PC-3 (cell line): Measurements from ENCODE around the gene RNF125. TPM values are rescaled to one million over a fixed set of nuclear protein-coding genes. Genes with fewer than 3 reads are reported as not detected.

ENCODE experiments used
- ATAC-seq: fragments of 200-7000 bp; cut with Tn5 transposase; 2 replicates; pipeline ENCODE4 v1.9.1; 2020; ENCODE audit warnings: mild to moderate bottlenecking, moderate library complexity
- Bru-seq: library from RNA; stranded (reverse); fragments of 400-500 nt; gene quantifications from one replicate; lab custom pipeline; 2021; lab: Mats Ljungman, UMichigan
- BruChase-seq, 2 experiments: library from RNA; stranded (reverse); fragments of 400-500 nt; gene quantifications; one replicate each; lab custom pipeline; 2021; lab: Mats Ljungman, UMichigan
- BruUV-seq: library from RNA; stranded (reverse); fragments of 400-500 nt; replicated peaks from 2 replicates; lab custom pipeline; 2021; lab: Mats Ljungman, UMichigan
- CTCF ChIA-PET: fragments of 300-600 bp; sonication (Branson Sonifier 250); formaldehyde crosslinking; loops from one replicate; lab custom pipeline; 2022; ENCODE audit warnings: antibody characterized with exemption; lab: Charles Lee
- POLR2A ChIA-PET: fragments of 300-600 bp; sonication (Branson Sonifier 250); formaldehyde crosslinking; loops from one replicate; lab custom pipeline; 2022; ENCODE audit warnings: antibody characterized with exemption; ENCODE audit not compliant: unreplicated experiment; lab: Charles Lee
- DNase-seq: peaks from one replicate; pipeline ENCODE4 v3.0.0-alpha.2; 2015
- H2AFZ ChIP-seq: fragments of 300-600 bp; sonication (generic); 2 replicates; pipeline ENCODE4 v1.6.0; 2016; ENCODE audit warnings: antibody characterized with exemption, low read length
- H3F3A ChIP-seq: fragments of 300-600 bp; sonication (generic); one replicate; pipeline ENCODE4 v1.6.0; 2017; ENCODE audit warnings: antibody characterized with exemption, low read length, control low read depth, mild to moderate bottlenecking; ENCODE audit not compliant: unreplicated experiment
- H3K27ac ChIP-seq: fragments of 300-600 bp; sonication (generic); 2 replicates; pipeline ENCODE4 v1.5.1; 2016; ENCODE audit warnings: mild to moderate bottlenecking, low read length
- H3K27me3 ChIP-seq: fragments of 300-600 bp; sonication (generic); 2 replicates; pipeline ENCODE4 v1.6.1; 2016; ENCODE audit warnings: low read length, mixed read lengths
- H3K36me3 ChIP-seq: fragments of 300-600 bp; sonication (generic); 2 replicates; pipeline ENCODE4 v1.6.1; 2016; ENCODE audit warnings: low read depth, mixed run types, low read length, mixed read lengths
- H3K4me1 ChIP-seq: fragments of 300-600 bp; sonication (generic); 2 replicates; pipeline ENCODE4 v1.5.1; 2016; ENCODE audit warnings: low read length; ENCODE audit not compliant: insufficient read depth
- H3K4me2 ChIP-seq: fragments of 300-600 bp; sonication (generic); 2 replicates; pipeline ENCODE4 v1.6.0; 2016; ENCODE audit warnings: low read length
- H3K4me3 ChIP-seq: fragments of 300-600 bp; sonication (generic); 2 replicates; pipeline ENCODE4 v1.5.1; 2016; ENCODE audit warnings: mild to moderate bottlenecking, low read length, mixed read lengths
- H3K79me2 ChIP-seq: fragments of 300-600 bp; sonication (generic); 2 replicates; pipeline ENCODE4 v1.6.1; 2017; ENCODE audit warnings: low read length, mixed read lengths
- H3K9ac ChIP-seq: fragments of 300-600 bp; sonication (generic); 2 replicates; pipeline ENCODE4 v1.6.0; 2016; ENCODE audit warnings: mild to moderate bottlenecking, low read length
- H3K9me2 ChIP-seq: fragments of 300-600 bp; sonication (generic); replicated peaks from 2 replicates; pipeline ENCODE4 v1.6.1; 2016; ENCODE audit warnings: mixed run types, low read length, mixed read lengths
- H3K9me3 ChIP-seq: fragments of 300-600 bp; sonication (generic); 2 replicates; pipeline ENCODE4 v1.6.1; 2016; ENCODE audit warnings: low read length, mixed read lengths
- H4K20me1 ChIP-seq: fragments of 300-600 bp; sonication (generic); 2 replicates; pipeline ENCODE4 v1.6.1; 2016; ENCODE audit warnings: low read length, mixed read lengths
- EZH2 ChIP-seq: fragments of 300-600 bp; sonication (generic); IDR thresholded peaks from one replicate; pipeline ENCODE4 v1.6.1; 2017; ENCODE audit warnings: antibody characterized with exemption, mild to moderate bottlenecking, low read length; ENCODE audit not compliant: unreplicated experiment
- EZH2phosphoT487 ChIP-seq: fragments of 300-600 bp; sonication (generic); IDR thresholded peaks from 2 replicates; pipeline ENCODE4 v1.6.1; 2018; ENCODE audit warnings: mild to moderate bottlenecking, antibody characterized with exemption, low read length, borderline replicate concordance
- intact Hi-C: fragments of 100-400 bp; cut with micrococcal nuclease; formaldehyde crosslinking; loops from 2 replicates; pipeline ENCODE4 v1.9.0; 2023
- long read RNA-seq: library from polyadenylated mRNA; unstranded; transcript quantifications from one replicate; pipeline ENCODE4 v2.0.0, GENCODE V29; 2021; ENCODE audit not compliant: unreplicated experiment
- total RNA-seq: library from RNA; depleted of rRNA; stranded (reverse); fragments of >200 nt; gene quantifications from 2 replicates; pipeline ENCODE4 v1.2.3, GENCODE V29; 2014; rRNA removed
- TF ChIP-seq, protein P1 (sequence below): fragments of 300-600 bp; sonication (generic); conservative IDR thresholded peaks from 2 replicates; pipeline ENCODE4 v1.5.1; 2017; ENCODE audit warnings: antibody characterized with exemption, low read depth, mild to moderate bottlenecking, low read length

RNF125 gene
- 1.1 and 1.2 TPM in 2 replicates for total RNA-seq
- Bru-seq, nascent RNA: percentile 46 among the genes with signal in this experiment
- BruChase-seq, experiment 1, labeled RNA remaining after a 6-hour chase: percentile 74 among the genes with signal in this experiment
- percentile 76 among the genes with signal in this experiment for BruChase-seq, experiment 2, labeled RNA remaining after a 2-hour chase
- long read RNA-seq, full-length matches to known transcripts: 8 of 11 reads
- long read RNA-seq, partial matches to known transcripts: 0 of 11 reads
- long read RNA-seq, other reads (novel, unspliced or antisense): 3 of 11 reads

DNA sequence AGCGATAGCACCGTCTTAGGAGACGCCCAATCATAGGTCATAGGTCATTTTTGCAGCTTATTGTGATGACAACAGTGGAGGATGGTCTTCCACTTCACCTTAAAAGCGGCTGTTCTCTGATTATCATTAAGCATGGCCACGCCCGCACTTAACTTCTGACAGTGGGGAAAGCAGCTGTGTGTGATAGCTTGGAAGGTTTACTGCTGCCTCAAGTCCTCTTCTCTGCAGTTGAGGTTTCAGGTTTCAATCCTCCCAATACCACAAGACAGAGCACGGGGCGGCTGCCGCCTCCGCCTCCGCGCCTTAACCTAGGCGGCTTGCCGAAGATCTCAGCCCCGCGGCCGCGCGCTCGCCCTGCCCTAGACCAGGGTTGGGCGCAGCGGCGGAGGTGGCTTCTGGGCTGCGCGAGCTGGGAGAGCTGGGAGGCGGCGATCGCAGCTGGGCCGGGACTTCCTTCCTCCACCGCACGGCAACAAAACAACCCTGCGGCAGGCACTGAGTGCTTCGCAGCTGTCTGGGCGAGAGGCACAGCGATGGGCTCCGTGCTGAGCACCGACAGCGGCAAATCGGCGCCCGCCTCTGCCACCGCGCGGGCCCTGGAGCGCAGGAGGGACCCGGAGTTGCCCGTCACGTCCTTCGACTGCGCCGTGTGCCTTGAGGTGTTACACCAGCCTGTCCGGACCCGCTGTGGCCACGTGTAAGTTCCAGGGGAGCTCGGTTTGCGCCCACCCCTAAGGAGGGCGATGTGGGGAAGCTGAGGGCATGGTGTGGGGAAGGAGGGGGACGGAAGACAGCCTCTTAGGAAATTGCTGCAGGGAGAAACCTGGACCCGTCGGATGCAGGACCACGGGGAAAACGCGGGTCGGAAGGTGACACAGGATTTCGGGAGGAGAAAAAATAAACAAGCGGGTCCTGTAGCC is at the start of gene RNF125:
Gene RNF125 (plus strand): TSS at position 495 of the 920 bp plus-strand sequence. CDS start 39 bp downstream, at position 534.
- peak within 1 kb of the TSS; percentile 69 for H3K4me3 ChIP-seq
- H3K27ac ChIP-seq: no peak within 1 kb of the TSS
- no peak for TF ChIP-seq EZH2phosphoT487
- TF ChIP-seq, protein P1, sequence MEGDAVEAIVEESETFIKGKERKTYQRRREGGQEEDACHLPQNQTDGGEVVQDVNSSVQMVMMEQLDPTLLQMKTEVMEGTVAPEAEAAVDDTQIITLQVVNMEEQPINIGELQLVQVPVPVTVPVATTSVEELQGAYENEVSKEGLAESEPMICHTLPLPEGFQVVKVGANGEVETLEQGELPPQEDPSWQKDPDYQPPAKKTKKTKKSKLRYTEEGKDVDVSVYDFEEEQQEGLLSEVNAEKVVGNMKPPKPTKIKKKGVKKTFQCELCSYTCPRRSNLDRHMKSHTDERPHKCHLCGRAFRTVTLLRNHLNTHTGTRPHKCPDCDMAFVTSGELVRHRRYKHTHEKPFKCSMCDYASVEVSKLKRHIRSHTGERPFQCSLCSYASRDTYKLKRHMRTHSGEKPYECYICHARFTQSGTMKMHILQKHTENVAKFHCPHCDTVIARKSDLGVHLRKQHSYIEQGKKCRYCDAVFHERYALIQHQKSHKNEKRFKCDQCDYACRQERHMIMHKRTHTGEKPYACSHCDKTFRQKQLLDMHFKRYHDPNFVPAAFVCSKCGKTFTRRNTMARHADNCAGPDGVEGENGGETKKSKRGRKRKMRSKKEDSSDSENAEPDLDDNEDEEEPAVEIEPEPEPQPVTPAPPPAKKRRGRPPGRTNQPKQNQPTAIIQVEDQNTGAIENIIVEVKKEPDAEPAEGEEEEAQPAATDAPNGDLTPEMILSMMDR: no peak
- TF ChIP-seq EZH2: no peak
- peak; percentile 60 for DNase-seq
- no peaks in the 10 kb centered on the region for H3K79me2 ChIP-seq
- ATAC-seq: peak; percentile 90
- ChIA-PET POLR2A (interaction anchor here (0.6 to 0.7 kb wide), 2 partner anchors 142 to 748 kb away, joined by 4 to 7 read pairs; no protein-coding TSS in a partner anchor), CTCF (interaction anchor here (1.0 kb wide), 1 partner anchor 54 kb away, joined by 3 read pairs; no protein-coding TSS in a partner anchor)
- H3K27me3 ChIP-seq: no peaks in the 10 kb centered on the region
- no peaks in the 10 kb centered on the region for H4K20me1 ChIP-seq
- no peaks in the 10 kb centered on the region for H3K4me1 ChIP-seq
- H3F3A ChIP-seq: no peaks in the 10 kb centered on the region
- no peaks in the 10 kb centered on the region for H3K9me2 ChIP-seq
- H2AFZ ChIP-seq: peak within 1 kb of the TSS; percentile 93
- peak within 1 kb of the TSS; percentile 90 for H3K4me2 ChIP-seq
- peak within 1 kb of the TSS; percentile 37 for H3K9ac ChIP-seq
- no peaks in the 10 kb centered on the region for H3K9me3 ChIP-seq
- intact Hi-C loops: loop anchor here (5.0 kb wide), 1 partner anchor 54 kb away; no protein-coding TSS in a partner anchor
- BruUV-seq: no TSS peak
- H3K36me3 ChIP-seq: no peaks in the 10 kb centered on the region

DNA sequence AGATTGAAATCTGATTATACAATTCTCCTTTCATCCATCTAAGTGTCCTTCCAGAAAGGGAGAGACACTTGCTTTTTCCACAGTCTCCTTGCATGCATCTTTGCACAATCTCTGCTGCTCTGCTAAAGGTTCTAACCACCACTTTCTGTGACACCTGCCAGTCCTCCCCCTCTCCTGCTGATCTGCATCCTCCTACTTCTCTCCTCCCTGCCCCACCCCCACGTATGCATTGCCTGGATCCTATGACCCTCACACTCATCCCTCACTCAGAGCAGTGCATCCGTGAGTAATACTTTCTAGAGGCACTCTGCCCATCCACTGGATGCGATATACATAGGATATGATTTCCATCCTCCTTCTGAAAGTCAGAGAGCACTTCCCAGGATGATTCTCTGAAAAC is 48.0 kb upstream of the RNF125 start:
- no peak overlapping the region for H2AFZ ChIP-seq
- H3K9ac ChIP-seq: no peak overlapping the region
- no peaks in the 10 kb centered on the region for H3K9me2 ChIP-seq
- H3K9me3 ChIP-seq: no peaks in the 10 kb centered on the region
- intact Hi-C loops: no loop called here
- no peak for DNase-seq
- no peaks in the 10 kb centered on the region for H4K20me1 ChIP-seq
- no peaks in the 10 kb centered on the region for H3K27me3 ChIP-seq
- no peaks in the 10 kb centered on the region for H3K4me1 ChIP-seq
- no peaks in the 10 kb centered on the region for H3K36me3 ChIP-seq
- H3F3A ChIP-seq: no peaks in the 10 kb centered on the region
- ChIA-PET POLR2A (interaction anchor here (0.6 kb wide), 1 partner anchor 9 kb away, joined by 3 read pairs; no protein-coding TSS in a partner anchor), CTCF (no interaction called here)
- BruUV-seq: no TSS peak
- H3K79me2 ChIP-seq: no peaks in the 10 kb centered on the region
- no peak overlapping the region for H3K4me3 ChIP-seq
- H3K4me2 ChIP-seq: no peak overlapping the region
- TF ChIP-seq EZH2phosphoT487 (no peak), EZH2 (no peak)
- TF ChIP-seq, protein P1: no peak
- no peak overlapping the region for H3K27ac ChIP-seq
- no peak for ATAC-seq
